Dermis blood vessel endothelial cell (primary cell): ENCODE measurements around the gene WDR4. TPM values are rescaled to one million over a fixed set of nuclear protein-coding genes. Genes with fewer than 3 reads are reported as not detected.
"Not testable (repeated sequence)": the region's sequence is repeated elsewhere in the genome, so short reads cannot be mapped to it uniquely, and the experiment has no call there.

ENCODE experiments used
- DNase-seq: peaks from one replicate; pipeline ENCODE4 v3.0.0; 2010
- total RNA-seq: library from RNA; depleted of rRNA; stranded (reverse); fragments of >200 nt; gene quantifications from 2 replicates; pipeline ENCODE4 v1.2.3, GENCODE V29; 2014

WDR4 gene
- total RNA-seq, 1 donor from 2014 or later, result 16.3 TPM

DNA sequence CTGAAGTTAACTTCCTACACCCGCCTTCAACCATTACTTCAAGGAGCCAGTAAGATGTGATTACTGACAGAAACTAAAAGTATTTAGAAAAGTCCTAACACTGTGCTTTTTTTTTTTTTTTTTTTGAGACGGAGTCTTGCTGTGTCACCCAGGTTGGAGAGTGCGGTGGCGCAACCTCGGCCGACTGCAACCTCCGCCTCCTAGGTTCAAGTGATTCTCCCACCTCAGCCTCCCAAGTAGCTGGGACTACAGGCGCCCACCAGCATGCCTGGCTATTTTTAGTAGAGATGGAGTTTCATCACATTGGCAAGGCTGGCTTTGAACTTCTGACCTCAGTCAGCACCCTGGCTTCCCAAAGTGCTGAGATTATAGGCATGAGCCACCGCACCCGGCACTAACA is 3.5 kb downstream of the WDR4 start:
- not testable (repeated sequence) for DNase-seq

DNA sequence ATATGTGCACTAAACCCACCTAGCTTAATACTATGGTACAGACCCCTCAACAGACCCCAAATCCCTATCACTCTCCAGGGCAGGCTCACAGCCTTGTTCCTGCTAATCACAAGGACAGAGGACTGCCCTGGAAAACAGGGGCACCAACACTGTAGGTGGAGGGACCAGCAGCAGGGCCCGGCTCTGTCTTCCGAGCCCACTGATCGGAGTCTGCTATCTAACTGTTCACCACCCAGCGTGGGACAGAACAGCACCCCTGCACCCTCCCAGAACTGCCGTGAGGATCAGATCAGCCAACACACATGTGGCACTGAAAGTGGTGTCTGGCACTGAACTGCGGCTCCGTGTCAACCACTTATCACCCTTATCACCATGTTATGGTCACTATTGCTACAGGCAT is 6.2 kb downstream of the WDR4 start:
- no peak for DNase-seq

DNA sequence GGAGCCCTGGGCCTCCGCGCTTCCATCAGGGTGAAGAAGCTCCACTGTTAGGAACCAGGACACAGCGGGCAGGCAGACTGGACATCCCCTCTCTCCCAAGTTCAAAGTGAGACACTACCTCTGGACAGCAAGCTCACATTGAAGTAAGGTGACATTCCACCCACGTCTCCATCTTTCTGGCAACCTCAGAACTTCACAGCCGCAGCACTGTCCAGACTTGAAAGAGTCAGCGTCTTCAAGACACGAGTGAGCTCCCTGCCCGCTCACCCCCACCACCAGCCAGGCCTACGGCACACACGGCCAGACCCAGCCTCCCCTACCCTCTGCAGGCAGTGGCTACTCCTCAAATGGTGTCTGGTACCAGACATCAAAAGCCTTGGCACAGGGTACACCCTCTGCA is 11.1 kb downstream of the WDR4 start:
- no peak for DNase-seq

DNA sequence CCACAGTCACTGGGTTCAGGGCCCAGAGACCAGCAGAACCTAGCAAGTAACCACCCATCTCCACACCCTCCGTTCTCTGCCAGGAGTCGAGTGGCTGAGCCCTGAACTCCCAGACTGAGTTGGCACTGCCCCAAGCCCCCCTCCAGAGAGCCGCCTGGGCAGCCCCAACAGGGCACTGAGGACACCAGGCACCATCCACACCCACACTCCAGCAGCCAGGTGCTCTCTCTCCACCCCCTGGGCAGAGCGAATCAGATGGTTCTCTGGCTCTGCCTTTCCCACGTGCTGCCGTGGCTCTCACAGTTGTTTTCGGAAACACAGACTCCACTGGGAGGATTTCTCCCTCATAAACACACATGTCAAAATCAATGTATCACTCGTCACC is 13.6 kb downstream of the WDR4 start:
- no peak for DNase-seq

DNA sequence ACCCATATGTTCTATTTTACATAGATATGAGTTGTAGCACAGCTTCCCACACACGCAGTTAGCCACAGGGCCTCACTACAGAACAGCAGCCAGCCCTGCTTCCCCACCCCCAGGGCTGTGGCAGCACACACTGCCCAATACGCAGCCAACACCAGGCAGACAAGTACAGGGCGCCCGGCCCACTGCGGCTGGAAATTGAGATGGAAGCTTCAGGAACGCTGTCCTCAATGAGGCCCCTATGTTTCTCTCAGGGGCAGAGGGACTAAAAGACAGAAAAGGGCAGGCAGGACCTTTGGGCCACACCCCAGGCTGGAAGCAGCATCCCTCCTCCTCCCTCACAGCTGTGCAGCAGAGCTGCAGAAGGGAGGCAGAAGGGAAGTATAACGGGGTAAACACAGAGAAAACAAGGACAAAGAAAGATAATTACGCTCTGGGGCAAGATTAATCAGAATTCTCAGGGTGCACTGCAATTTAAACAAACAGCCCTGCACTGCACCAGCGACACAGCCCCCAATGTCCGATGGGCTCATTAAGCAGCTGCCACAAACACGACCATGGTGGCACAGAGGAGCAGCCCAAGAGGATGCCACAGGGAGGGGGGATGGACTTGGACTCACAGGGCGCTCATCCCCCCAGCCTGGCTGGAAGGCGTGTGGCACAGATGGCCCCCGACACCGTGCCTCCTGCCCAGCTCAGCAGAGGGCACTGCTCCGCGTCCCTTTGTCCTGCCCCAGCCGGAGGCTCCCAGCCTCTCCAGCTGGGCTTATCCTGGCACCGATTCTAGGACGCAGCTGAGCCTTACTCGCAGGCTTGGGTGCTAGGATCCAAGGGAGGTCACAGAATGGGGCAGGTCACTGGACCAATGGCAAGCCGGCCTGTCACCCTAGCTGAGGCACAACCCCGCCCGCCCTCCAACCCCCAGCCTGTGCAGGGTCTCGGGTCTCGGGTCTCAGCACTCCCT is 14.2 kb downstream of the WDR4 start:
- DNase-seq, result no peak

DNA sequence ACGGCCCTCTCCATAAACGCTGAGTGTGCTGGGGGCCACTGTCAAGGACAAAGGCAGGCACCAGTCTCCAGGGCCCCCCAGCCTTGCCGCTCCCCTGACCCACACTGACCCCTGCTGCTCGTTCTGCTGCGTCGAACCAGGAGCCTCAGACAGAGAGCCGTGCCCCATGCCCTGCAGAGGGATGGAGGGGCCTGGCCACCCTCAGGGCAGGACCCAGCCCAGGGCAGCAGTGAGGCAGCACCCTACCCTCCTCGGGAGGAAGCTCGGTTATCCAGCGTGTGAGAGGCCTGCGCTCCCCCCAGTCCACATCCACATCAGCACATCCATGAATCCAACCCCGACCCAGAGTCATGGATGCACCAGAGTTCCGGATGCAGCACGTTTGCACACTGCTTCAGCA is 15.1 kb downstream of the WDR4 start:
- DNase-seq, result no peak

DNA sequence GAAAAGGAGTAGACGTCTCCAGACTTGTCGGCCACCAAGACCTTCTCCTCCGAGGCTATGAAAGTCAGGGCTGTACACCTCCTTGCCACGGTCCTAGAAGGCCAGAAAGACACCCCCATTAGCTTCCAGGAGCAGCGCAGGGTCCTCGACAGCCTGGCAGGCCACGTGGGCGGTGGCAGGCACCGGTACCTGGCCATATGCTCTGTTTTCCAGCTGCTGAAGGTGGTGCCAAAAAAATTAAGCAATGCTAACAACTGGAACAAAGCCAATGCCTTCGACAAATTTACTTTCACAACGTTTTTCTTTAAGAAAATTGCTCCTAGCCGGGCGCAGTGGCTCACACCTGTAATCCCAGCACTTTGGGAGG is 15.9 kb downstream of the WDR4 start:
- DNase-seq, result no peak

DNA sequence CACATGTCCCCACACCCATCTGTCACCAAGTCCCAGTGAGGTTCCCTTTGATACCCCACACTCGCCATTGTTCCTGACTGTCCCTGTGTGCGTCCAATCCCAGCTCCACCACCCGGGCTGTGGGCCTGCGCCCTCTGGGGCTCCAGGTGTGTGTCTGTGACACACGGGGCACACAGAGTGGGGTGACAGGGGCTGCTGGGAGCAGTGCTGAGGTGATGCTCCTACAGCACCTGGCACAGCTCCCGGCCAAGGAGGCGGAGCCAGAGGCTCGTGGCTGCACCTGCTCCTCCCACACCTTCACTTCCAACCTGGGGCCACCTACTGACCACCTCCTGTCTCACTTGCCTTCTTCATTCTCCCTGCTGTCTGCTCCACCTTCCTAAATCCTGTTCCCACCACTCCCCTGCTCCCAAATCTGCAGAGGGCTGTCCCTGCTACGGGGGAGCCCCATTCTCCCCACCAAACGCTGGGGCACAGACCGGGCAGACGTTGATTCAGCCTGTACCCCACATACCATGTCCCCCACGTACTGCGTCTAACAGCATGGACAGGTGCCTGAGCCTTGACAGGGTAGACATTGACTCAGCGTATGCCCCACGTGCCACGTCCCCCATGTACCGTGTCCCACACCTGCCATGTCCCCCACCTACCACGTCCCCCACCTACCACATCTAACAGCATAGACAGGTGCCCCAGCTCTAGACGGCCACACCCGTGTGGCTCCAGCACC is 16.4 kb downstream of the WDR4 start:
- DNase-seq, result no peak

DNA sequence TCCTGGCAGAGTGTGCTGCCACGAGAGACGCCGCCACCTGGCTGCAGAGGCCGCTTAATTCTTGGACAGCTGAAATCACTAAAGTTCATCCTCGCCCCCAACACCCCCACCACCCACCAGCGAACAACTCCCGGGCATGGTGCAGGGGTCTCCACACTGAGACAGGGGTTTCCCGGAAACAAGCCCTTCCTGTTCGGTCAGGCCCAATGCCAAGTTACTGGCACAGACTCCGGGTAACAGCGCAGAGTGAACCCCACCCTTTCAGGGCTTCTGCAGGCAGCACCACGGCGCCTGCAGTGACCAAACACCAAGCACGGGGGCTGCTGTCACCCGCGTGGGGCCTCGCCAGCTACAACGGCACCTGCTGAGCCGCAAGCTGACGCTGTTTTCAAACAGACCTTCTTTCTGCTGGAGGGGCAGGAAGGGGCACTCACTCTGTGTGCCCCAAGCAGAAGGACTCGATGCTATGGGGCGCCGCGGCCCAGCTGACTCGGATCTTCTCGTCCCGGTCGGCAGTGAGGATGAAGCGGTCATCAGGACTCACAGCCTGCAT is 17.4 kb downstream of the WDR4 start:
- no peak for DNase-seq

DNA sequence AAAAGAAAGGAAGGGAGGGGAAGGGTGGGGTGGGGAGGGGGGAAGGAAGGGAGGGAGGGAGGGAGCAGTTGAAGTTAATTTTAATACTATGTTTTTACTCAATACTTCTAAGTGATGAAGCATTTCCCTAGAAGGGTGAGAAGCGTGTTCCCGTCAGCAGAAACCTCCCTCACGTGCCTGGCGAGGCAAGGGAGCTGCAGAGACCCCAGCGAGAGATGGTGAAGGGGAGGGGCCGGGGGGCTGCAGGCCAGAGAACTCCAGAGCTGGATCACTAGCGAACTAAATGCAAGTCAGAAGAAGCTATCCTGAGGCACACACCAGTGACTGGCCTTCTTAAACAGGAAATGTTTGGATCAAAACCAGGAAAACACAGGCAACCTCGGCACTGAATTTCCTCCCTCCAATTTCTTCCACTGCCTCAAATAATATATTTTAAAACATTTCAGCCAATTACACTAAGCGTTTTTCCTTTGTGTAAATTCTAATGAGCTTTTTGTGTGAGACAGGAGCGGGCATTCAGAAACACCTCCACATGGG is 18.0 kb downstream of the WDR4 start:
- DNase-seq, result peak; percentile 58

DNA sequence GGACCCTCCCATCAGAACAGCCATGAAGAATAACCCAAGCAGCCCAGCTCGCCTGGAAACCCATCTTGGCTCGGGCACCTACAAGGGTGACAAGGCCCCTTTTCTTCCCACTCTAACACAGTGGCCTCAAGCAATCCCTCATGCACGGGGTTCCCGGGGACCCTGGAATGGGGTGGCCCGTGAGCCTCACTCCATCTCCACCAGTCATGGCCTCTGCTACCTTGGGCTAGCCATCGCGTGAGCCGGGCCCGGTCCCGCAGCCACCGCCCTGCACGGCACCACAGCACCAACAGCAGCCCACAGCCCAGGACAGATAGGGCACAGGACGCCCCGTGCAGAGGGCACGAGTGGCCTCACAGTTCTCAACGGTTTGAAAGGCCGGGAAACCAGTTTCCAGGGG is 19.0 kb downstream of the WDR4 start:
- no peak for DNase-seq

DNA sequence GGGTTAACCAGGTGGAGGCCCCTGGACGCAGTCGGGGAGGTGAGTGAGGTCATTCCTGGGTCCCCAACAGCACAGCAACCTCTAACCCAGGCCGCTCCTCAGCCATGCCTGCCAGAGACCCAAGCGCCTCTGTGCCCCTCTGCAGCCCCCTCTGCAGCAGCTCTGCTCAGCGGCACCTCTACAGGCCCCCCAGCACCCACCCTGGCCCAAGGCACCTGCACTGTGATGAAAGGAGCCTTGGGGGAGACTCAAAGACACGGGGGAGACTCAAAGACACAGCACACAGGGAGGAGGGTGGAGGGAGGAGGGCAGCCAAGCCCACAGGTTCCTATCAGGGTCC is 19.5 kb downstream of the WDR4 start:
- DNase-seq, result no peak

DNA sequence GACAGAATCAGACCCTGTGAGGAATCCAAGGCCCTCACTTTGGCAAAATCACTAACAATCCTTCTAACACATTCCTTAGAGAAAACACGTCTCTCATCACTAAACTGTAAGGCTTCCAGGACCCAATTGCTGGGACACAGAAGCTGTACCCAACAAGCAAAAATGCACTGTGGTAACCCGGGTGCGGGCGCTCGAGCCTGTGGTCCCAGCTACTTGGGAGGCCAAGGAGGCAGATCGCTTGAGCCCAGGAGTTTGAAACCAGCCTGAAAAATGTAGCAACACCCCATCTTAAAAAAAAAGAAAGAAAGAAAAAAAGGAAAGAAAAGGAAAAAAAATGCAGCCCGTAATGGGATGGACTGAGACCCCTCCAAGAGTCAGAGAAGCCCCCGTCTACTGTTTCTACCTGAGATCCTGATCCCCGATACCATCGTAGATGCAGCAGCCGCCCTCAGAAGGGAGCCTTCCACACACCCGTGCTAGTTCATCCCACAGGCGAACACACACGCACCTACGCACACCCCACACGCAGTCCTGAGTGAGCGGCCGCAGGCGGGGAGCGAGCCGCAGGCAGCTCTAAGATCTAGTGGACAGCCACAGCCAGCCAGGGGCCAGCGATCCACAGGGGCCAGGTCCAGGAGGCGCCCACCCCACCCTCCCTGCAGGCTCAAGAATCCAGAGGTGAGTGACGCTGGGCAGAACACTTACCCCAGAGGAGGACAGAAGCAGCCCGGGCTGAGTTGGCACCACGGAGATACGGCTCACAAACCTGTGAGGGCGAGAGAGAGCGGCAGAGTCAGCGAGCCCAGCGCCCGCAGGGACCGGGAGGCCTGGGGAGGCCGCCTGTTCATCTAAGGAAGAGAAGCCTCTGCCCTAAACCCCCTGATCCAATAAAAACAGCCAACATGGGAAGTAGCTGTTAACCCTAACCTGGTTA is 20.1 kb downstream of the WDR4 start:
- DNase-seq, result no peak

DNA sequence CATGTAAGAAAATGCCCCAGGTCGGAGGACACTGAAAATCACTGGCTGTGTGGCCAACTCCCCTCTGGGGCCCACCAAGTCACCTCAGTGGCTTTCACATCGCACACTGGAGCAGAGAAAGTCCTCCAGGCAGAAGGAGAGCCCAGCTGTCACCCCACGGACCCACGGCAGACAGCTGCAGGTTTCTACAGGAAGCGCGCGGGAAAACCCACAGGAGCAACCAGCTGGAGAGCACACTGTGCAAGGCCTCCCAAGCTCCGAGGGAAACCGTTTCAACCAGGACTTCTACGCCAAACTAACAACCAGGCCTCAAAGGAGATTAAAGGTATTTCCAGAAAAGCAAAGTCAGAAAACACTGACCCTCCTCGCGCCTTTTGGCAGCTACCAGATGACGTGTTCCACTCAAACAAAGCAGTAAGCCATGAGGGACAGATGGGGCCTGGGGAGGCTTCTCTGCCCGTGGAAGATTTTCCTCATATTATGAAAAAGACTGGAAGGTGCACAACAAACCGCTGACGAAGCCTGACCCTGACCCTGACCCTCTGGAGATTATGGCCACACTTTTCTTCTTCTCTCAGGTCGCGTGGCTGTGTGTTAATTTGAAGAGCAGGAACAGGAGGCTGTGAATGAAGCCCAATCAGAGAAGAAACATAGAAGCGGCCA is 21.0 kb downstream of the WDR4 start:
- DNase-seq, result no peak

DNA sequence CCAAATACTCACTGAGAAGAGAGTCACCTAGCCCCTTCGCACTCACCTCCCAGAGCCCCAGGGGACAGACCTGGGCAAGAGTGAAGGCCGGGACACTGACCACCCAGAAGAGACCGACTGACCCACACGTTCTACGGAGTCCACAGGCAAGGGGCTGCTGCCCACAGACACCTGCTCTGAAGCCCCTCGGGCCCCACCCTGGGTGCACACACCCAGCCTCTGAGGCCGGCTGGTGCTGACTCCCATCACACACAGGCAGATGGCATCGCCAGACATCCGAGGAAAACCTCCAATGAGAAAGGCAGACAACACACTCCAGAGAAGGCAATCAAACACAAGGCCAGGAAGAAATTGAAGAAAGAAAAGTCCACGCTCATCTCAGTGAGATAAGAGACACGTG is 22.1 kb downstream of the WDR4 start:
- no peak for DNase-seq

DNA sequence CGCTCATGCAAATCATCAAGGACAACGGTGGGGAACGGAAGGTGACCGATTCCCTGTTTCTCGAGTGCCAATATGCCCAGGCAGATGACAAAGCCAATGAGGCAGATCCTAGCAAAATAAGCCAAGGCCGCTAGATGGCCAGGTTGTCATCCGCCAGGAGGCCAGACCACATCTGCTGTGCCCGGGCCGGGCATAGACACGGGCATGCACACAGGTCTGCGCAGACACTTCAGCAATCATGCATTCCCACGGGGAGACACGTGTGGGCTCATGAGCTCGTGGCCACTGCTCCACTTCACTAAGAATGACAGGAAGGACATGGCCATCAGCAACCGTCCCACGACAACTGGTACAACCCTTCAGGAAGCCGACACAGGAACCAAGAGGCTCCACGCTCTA is 23.4 kb downstream of the WDR4 start:
- no peak for DNase-seq

DNA sequence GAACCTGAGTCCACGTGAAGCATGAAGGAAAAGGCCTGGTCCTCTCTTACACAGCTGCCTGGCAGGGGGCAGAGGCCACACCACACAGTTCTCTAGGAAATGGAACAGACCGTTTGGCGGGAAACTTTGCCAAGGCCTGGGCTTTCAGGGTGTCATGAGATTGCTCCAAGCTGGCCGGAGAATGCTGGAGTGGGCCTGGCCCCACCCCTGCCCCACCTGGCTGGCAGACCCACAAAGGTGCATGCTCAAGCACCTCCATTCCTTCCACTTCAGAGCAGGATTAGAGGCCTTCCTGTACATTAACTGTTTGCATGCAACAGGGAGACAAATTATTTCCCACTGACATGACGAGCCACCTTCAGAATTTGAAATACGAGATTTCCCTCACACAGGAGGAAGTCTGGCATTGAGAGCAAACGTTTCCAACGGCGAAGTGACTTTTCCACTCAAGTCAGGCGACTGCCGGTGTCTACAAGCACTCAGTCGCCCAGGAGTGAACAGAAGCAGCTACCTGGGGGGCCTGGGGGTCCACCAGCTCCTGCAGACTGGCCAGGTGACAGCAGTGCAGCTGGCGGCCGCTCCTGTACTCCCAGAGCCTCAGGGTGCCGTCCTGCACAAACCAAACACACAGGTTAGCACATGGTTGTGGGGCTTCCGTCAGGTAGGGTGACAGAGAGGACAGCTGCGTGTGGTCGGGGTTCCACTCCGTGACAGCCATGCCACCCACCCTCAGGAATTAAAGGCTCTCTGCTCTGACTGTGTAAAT is 24.0 kb downstream of the WDR4 start:
- no peak for DNase-seq

DNA sequence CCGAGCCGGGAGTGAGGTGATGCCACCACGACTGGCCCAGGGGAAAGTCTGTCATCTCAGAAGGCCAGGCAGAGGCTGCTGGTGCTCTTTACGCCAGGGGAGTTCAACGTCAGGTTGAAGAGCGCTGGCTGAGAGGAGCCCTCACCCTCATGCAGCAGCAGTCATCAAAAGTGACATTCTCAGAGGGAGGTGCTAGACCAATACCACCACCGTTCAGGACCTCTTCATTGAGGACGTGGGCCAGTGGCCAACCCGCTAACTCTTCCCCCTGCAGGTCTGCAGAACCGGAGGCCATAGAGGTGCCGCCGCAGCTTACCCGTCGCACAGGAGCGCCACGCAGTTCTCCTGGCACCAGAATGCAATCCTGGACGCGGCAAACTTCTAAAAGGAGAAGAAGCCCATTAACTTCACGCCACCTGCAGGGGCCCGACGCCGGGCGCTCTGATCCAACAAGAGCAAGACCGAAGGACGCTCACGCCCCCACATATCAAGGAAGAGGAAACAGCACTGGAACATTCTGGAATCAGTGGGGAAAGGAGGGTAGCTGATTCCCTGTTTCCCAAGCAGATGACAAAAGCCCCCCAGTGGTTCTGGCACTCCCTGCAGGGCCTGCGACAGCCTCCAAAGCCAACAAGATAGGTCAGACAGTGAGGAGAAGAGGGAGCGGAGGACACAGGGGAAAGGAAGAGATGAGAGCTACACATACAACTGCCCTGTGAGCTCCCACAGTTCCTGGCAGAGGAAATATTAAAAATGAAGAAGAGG is 24.9 kb downstream of the WDR4 start:
- no peak for DNase-seq

DNA sequence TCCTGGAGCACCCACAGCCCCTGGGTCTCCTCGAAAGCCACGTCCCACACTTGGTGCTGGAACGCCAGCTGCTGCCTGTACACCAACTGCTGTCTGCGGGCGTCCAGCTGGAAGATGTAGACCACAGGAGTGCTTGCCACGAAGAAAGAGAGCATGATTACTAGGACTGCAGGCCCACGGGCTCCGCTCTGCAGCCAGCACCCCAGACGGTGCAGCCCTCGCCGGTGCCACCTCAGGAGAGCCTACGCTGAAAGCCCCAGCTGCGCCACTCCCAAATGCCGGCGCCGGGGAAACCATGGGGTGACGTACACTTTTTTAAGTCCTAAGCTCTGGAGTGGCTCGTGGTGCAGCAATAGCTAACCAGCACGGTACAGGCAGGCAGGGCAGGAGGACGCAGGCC is 25.7 kb downstream of the WDR4 start:
- DNase-seq, result no peak

DNA sequence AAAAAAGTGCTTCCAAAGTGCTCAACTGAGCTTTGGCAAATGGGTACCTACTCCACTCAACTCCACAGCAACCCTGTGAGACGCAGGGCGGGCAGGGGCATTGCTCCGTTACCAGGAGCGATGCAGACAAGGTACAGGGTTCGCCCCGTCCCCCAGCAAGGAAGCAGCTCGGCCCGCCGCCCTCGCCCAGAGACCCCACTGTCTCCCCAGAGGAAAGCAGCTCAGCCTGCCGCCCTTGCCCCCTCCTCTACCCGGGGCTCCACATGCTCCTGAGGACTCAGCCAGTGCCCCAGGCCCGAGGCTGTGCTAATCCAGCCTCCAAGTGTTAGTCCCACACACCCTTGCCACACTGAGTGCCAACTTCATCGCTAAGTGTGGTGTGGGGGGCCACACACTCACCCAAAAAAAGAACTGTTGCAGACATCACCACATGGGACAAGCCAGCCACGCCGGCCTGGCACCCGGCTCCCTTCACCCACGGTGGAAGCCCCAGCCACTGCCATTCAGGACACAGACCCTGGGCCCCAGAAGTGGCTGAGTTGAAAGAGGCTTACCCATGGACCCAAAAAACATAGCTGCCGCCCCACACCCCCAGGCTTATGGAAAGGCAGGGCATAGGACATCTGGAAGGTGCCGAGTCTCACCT is 26.3 kb downstream of the WDR4 start:
- no peak for DNase-seq
